HG03354 (cell line): ENCODE data around the gene CPPED1.
"Not testable (repeated sequence)": the region's sequence is repeated elsewhere in the genome, so short reads cannot be mapped to it uniquely, and the experiment has no call there.

Source experiments
- ATAC-seq: cut with Tn5 transposase; IDR thresholded peaks from one replicate; pipeline ENCODE4 v1.9.1; 2021; ENCODE audit warnings: mild to moderate bottlenecking; ENCODE audit not compliant: unreplicated experiment, poor library complexity, severe bottlenecking

Gene CPPED1

GRCh38 chr16:12804395-12804794 is 708 bp upstream of the CPPED1 start:
- no peak for ATAC-seq

- no peak for ATAC-seq
Observed at GRCh38 chr16:12802661-12803060, 1.0 kb downstream of the CPPED1 start.

GRCh38 chr16:12802048-12802447 is 1.6 kb downstream of the CPPED1 start:
- no peak for ATAC-seq

- ATAC-seq: no peak
Observed at GRCh38 chr16:12801511-12802042, 2.1 kb downstream of the CPPED1 start.

GRCh38 chr16:12800817-12801216 is 2.9 kb downstream of the CPPED1 start:
- ATAC-seq: no peak

- ATAC-seq: not testable (repeated sequence)
Observed at GRCh38 chr16:12799996-12800395, 3.7 kb downstream of the CPPED1 start.

GRCh38 chr16:12798846-12799245 is 4.8 kb downstream of the CPPED1 start:
- no peak for ATAC-seq

GRCh38 chr16:12798171-12798570 is 5.5 kb downstream of the CPPED1 start:
- ATAC-seq: no peak

- no peak for ATAC-seq
Observed at GRCh38 chr16:12796498-12796897, 7.2 kb downstream of the CPPED1 start.

- ATAC-seq: no peak
Observed at GRCh38 chr16:12794486-12795387, 8.9 kb downstream of the CPPED1 start.

- no peak for ATAC-seq
Observed at GRCh38 chr16:12793865-12794240, 9.8 kb downstream of the CPPED1 start.

GRCh38 chr16:12793120-12793864 is 10.4 kb downstream of the CPPED1 start:
- no peak for ATAC-seq

- ATAC-seq: not testable (repeated sequence)
Observed at GRCh38 chr16:12792528-12792927, 11.2 kb downstream of the CPPED1 start.

GRCh38 chr16:12791340-12791739 is 12.3 kb downstream of the CPPED1 start:
- no peak for ATAC-seq

GRCh38 chr16:12788758-12789157 is 14.9 kb downstream of the CPPED1 start:
- no peak for ATAC-seq

GRCh38 chr16:12786081-12786480 is 17.6 kb downstream of the CPPED1 start:
- ATAC-seq: no peak

- no peak for ATAC-seq
Observed at GRCh38 chr16:12784076-12784475, 19.6 kb downstream of the CPPED1 start.

- ATAC-seq: no peak
Observed at GRCh38 chr16:12781777-12782176, 21.9 kb downstream of the CPPED1 start.

- ATAC-seq: no peak
Observed at GRCh38 chr16:12780467-12780866, 23.2 kb downstream of the CPPED1 start.

GRCh38 chr16:12778726-12779125 is 25.0 kb downstream of the CPPED1 start:
- no peak for ATAC-seq
